Stomach (tissue), 4 donors: ENCODE measurements around the gene IPO9.

Experiments
- POLR2A ChIP-seq, 4 donors: fragments of 450-650 bp; IDR thresholded peaks; one replicate each; pipeline ENCODE4 v1.6.1; 2016; ENCODE audit warnings: antibody characterized with exemption in 4 of 4, control low read depth in 2 of 4, mild to moderate bottlenecking in 1 of 4, moderate library complexity in 1 of 4
- POLR2AphosphoS5 ChIP-seq, 3 donors: sonication (generic); formaldehyde crosslinking; IDR thresholded peaks; one replicate each; pipeline ENCODE4 v1.6.1; 2016; ENCODE audit warnings: antibody characterized with exemption in 3 of 3

GRCh38 chr1:201826830-201827229 lies 2.1 kb upstream of the IPO9 start:
- TF ChIP-seq POLR2AphosphoS5 (IDR thresholded peaks at IDR 0.05) (no peak), POLR2A (IDR thresholded peaks at IDR 0.05) (no peak)
